BLaER1 (cell line): ENCODE data around the gene SRMS.

Experiments
- H3K27ac ChIP-seq: shearing (Covaris generic); formaldehyde crosslinking; 2 replicates; pipeline ENCODE4 v1.8.1; 2022
- H3K27me3 ChIP-seq: shearing (Covaris generic); formaldehyde crosslinking; 2 replicates; pipeline ENCODE4 v1.8.1; 2022
- H3K36me3 ChIP-seq: shearing (Covaris generic); formaldehyde crosslinking; 2 replicates; pipeline ENCODE4 v1.8.1; 2022
- H3K4me1 ChIP-seq: shearing (Covaris generic); formaldehyde crosslinking; 2 replicates; pipeline ENCODE4 v1.8.1; 2022
- H3K4me2 ChIP-seq: shearing (Covaris generic); formaldehyde crosslinking; 2 replicates; pipeline ENCODE4 v1.8.1; 2022
- H3K4me3 ChIP-seq: shearing (Covaris generic); formaldehyde crosslinking; 2 replicates; pipeline ENCODE4 v1.8.1; 2022
- H3K9ac ChIP-seq: shearing (Covaris generic); formaldehyde crosslinking; 2 replicates; pipeline ENCODE4 v1.8.1; 2022
- H3K9me3 ChIP-seq: shearing (Covaris generic); formaldehyde crosslinking; 2 replicates; pipeline ENCODE4 v1.8.1; 2022
- H4K20me1 ChIP-seq: shearing (Covaris generic); formaldehyde crosslinking; 2 replicates; pipeline ENCODE4 v1.8.1; 2022
- Cebpa-rat ChIP-seq: shearing (Covaris generic); IDR thresholded peaks from 2 replicates; pipeline ENCODE4 v1.8.1; 2022

The SRMS gene

GRCh38 chr20:63491078-63491477, 56.5 kb downstream of the SRMS start:
- Histone ChIP-seq H3K9me3 (peaks cover 4% of the 10 kb centered on the region; the same call in 1 of the 2 replicates), H4K20me1 (peaks cover 62% of the 10 kb centered on the region), H3K4me3 (no peak overlapping the region), H3K27ac (no peak overlapping the region), H3K27me3 (peaks cover 29% of the 10 kb centered on the region), H3K36me3 (peaks cover 77% of the 10 kb centered on the region), H3K4me1 (peaks cover 7% of the 10 kb centered on the region), H3K9ac (no peak overlapping the region), H3K4me2 (no peak overlapping the region)
- TF ChIP-seq Cebpa-rat = no peak
